ENCODE results near the gene CDC6.

CDC6 gene

GRCh38 chr17:40341808-40342503, 54.3 kb downstream of the CDC6 start:
- FAIRE-seq, result no peak

GRCh38 chr17:40342504-40343218, 55.0 kb downstream of the CDC6 start:
- FAIRE-seq, result no peak

GRCh38 chr17:40343219-40344119, 55.8 kb downstream of the CDC6 start:
- no peak for FAIRE-seq

GRCh38 chr17:40344421-40345160, 56.9 kb downstream of the CDC6 start:
- no peak for FAIRE-seq

GRCh38 chr17:40345161-40345993, 57.7 kb downstream of the CDC6 start:
- FAIRE-seq, result no peak

GRCh38 chr17:40345994-40346764, 58.5 kb downstream of the CDC6 start:
- FAIRE-seq, result no peak

- FAIRE-seq, result no peak
Observed at GRCh38 chr17:40346765-40347158, 59.1 kb downstream of the CDC6 start.

GRCh38 chr17:40347319-40348135, 59.8 kb downstream of the CDC6 start:
- FAIRE-seq, result no peak

- FAIRE-seq, result no peak
Observed at GRCh38 chr17:40348136-40348504, 60.4 kb downstream of the CDC6 start.

GRCh38 chr17:40348562-40349476, 61.1 kb downstream of the CDC6 start:
- no peak for FAIRE-seq

GRCh38 chr17:40349477-40349894, 61.8 kb downstream of the CDC6 start:
- no peak for FAIRE-seq

GRCh38 chr17:40349895-40350688, 62.4 kb downstream of the CDC6 start:
- no peak for FAIRE-seq

GRCh38 chr17:40350689-40351358, 63.1 kb downstream of the CDC6 start:
- no peak for FAIRE-seq

- FAIRE-seq, result no peak
Observed at GRCh38 chr17:40351359-40352236, 63.9 kb downstream of the CDC6 start.

- no peak for FAIRE-seq
Observed at GRCh38 chr17:40352237-40352778, 64.6 kb downstream of the CDC6 start.

- no peak for FAIRE-seq
Observed at GRCh38 chr17:40352779-40353394, 65.2 kb downstream of the CDC6 start.
